Mesendoderm (in vitro differentiated cells): Measurements from ENCODE around the gene LAMA2.

Experiments used
- DNase-seq: peaks from one replicate; pipeline ENCODE4 v3.0.0; 2013
- H2AK5ac ChIP-seq: 2 replicates; pipeline ENCODE4 v1.6.1; 2013; ENCODE audit warnings: low read length, inconsistent platforms
- H2BK120ac ChIP-seq: 2 replicates; pipeline ENCODE4 v1.6.1; 2013; ENCODE audit warnings: low read depth, mild to moderate bottlenecking, low read length, moderate library complexity, mixed read lengths
- H2BK15ac ChIP-seq: replicated peaks from 2 replicates; pipeline ENCODE4 v1.6.1; 2013; ENCODE audit warnings: low read depth, mild to moderate bottlenecking, moderate library complexity
- H2BK5ac ChIP-seq: 2 replicates; pipeline ENCODE4 v1.6.1; 2013; ENCODE audit warnings: low read length, inconsistent platforms
- H3K18ac ChIP-seq: 2 replicates; pipeline ENCODE4 v1.6.1; 2013; ENCODE audit warnings: mild to moderate bottlenecking, low read length, mixed read lengths
- H3K23ac ChIP-seq: one replicate; pipeline ENCODE4 v1.6.1; 2013; ENCODE audit warnings: low read length
- H3K27ac ChIP-seq: 2 replicates; pipeline ENCODE4 v1.5.1; 2013; ENCODE audit warnings: low read depth, mild to moderate bottlenecking, inconsistent platforms, low read length, moderate library complexity
- H3K27me3 ChIP-seq: 2 replicates; pipeline ENCODE4 v1.6.1; 2013; ENCODE audit warnings: low read length, control low read depth, mild to moderate bottlenecking, inconsistent platforms; ENCODE audit not compliant: insufficient read depth, poor library complexity
- H3K36me3 ChIP-seq: 2 replicates; pipeline ENCODE4 v1.6.1; 2013; ENCODE audit warnings: low read length, inconsistent platforms; ENCODE audit not compliant: control insufficient read depth, insufficient read depth
- H3K4ac ChIP-seq: one replicate; pipeline ENCODE4 v1.6.1; 2013; ENCODE audit warnings: low read depth, mild to moderate bottlenecking, low read length, moderate library complexity
- H3K4me1 ChIP-seq: 2 replicates; pipeline ENCODE4 v1.6.1; 2013; ENCODE audit warnings: low read depth, low read length, inconsistent platforms; ENCODE audit not compliant: control insufficient read depth
- H3K4me2 ChIP-seq: 2 replicates; pipeline ENCODE4 v1.6.1; 2013; ENCODE audit warnings: low read length
- H3K4me3 ChIP-seq: 2 replicates; pipeline ENCODE4 v1.5.1; 2013; ENCODE audit warnings: mild to moderate bottlenecking, low read length
- H3K56ac ChIP-seq: one replicate; pipeline ENCODE4 v1.6.1; 2013; ENCODE audit warnings: low read length
- H3K79me1 ChIP-seq: 2 replicates; pipeline ENCODE4 v1.6.1; 2013; ENCODE audit warnings: low read length, inconsistent platforms
- H3K79me2 ChIP-seq: 2 replicates; pipeline ENCODE4 v1.6.1; 2013; ENCODE audit warnings: mild to moderate bottlenecking, low read length; ENCODE audit not compliant: control insufficient read depth, insufficient read depth
- H3K9ac ChIP-seq: 2 replicates; pipeline ENCODE4 v1.6.1; 2013; ENCODE audit warnings: low read length, inconsistent platforms
- H4K5ac ChIP-seq: one replicate; pipeline ENCODE4 v1.6.1; 2013; ENCODE audit warnings: low read length
- H4K8ac ChIP-seq: one replicate; pipeline ENCODE4 v1.6.1; 2013; ENCODE audit warnings: low read depth, mild to moderate bottlenecking, control low read depth, low read length, moderate library complexity
- WGBS: extraction: QIAGEN DNeasy Blood & Tissue Kit; methylation state at CpG from one replicate; pipeline ENCODE4 v1.1.7; 2013; ENCODE audit warnings: low lambda C conversion rate, missing lambda C conversion rate; ENCODE audit not compliant: insufficient coverage; ENCODE audit errors: extremely low coverage; 5-methylcytosine and 5-hydroxymethylcytosine counted together

The LAMA2 gene

DNA sequence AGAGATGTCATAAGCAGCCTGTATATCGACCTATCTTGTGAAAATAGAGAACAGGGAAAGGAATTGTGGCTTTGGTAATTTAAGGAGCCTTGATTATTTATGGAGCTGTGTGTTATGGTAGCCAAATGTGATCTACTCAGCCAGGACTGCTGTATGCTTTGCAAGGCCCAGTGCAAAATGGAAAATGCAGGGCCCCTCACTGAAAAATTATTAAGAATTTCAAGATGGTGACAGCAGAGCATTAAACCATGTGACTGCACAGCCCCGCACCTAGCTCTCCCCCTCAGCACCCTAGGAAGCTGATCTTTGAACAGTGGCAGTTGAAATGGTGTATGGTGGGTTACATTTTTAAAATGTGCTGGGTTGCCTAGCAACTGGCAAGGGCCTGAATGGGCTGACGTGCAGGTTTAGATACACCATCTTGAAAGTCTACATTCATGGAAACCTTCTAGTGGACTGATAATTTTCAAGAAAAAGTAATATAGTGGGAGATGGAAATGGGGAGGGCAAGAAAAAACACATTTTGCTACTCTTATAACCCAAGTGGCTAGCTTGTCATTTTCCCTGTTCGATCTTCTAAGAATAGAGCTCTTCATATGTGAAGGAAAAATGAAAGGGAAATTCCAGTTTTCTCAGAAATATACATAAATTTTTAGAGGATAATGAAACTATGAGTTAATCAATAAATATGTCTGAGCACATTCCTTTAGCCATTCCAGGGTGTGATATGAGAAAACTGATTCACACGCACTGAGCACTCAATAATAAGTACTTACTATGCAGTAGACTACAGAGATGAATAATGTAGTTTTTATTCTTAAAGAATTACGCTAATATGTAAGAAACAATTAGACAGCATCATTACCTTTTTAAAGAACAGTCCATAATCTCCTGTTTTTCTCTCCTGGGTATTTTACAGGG is 619.1 kb downstream of the LAMA2 start:
- H3K36me3 ChIP-seq = no peaks in the 10 kb centered on the region
- no peak overlapping the region for H3K27ac ChIP-seq
- H3K79me2 ChIP-seq = no peaks in the 10 kb centered on the region
- H3K4me1 ChIP-seq = no peaks in the 10 kb centered on the region
- no CpG with 5 or more reads among the region's 6 CpGs for WGBS
- H3K9ac ChIP-seq = no peak overlapping the region
- no peak overlapping the region for H3K18ac ChIP-seq
- no peak overlapping the region for H3K4me3 ChIP-seq
- no peaks in the 10 kb centered on the region for H3K79me1 ChIP-seq
- no peak overlapping the region for H3K56ac ChIP-seq
- H2BK120ac ChIP-seq = no peak overlapping the region
- no peak overlapping the region for H2BK15ac ChIP-seq
- H2AK5ac ChIP-seq = no peak overlapping the region
- no peak overlapping the region for H3K4me2 ChIP-seq
- H3K27me3 ChIP-seq = no peaks in the 10 kb centered on the region
- no peak overlapping the region for H4K8ac ChIP-seq
- no peak overlapping the region for H2BK5ac ChIP-seq
- H4K5ac ChIP-seq = no peak overlapping the region
- no peak overlapping the region for H3K23ac ChIP-seq
- no peak for DNase-seq
- no peak overlapping the region for H3K4ac ChIP-seq

DNA sequence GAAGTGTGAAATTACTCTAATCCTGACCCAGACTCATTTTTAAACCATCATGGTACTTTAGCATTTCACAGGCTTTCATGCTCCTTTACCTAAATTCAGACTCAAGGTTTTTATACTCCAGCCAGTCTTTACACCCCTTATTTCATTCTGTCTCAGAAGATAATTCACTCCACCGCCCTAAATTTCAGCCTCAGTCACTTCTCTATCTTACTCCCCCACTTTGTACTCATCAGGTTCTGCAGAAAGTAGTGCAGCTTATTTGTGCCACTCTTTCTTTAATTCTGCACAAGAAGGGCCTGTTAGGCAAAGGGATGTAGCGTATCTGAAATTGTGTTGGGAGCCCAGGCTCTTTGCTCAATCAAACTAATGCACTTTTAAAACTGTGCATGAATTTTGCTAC is 621.5 kb downstream of the LAMA2 start:
- no peak overlapping the region for H3K56ac ChIP-seq
- H3K4me2 ChIP-seq = no peak overlapping the region
- no peak overlapping the region for H4K5ac ChIP-seq
- H2BK5ac ChIP-seq = no peak overlapping the region
- no peaks in the 10 kb centered on the region for H3K79me2 ChIP-seq
- no peak overlapping the region for H3K27ac ChIP-seq
- DNase-seq = no peak
- H2BK120ac ChIP-seq = no peak overlapping the region
- H4K8ac ChIP-seq = no peak overlapping the region
- H3K36me3 ChIP-seq = no peaks in the 10 kb centered on the region
- H3K23ac ChIP-seq = no peak overlapping the region
- no peaks in the 10 kb centered on the region for H3K79me1 ChIP-seq
- no peaks in the 10 kb centered on the region for H3K27me3 ChIP-seq
- no peak overlapping the region for H3K18ac ChIP-seq
- WGBS = no CpG with 5 or more reads among the region's 2 CpGs
- no peak overlapping the region for H3K4ac ChIP-seq
- H2AK5ac ChIP-seq = no peak overlapping the region
- H3K9ac ChIP-seq = no peak overlapping the region
- no peak overlapping the region for H2BK15ac ChIP-seq
- H3K4me3 ChIP-seq = no peak overlapping the region
- no peaks in the 10 kb centered on the region for H3K4me1 ChIP-seq

DNA sequence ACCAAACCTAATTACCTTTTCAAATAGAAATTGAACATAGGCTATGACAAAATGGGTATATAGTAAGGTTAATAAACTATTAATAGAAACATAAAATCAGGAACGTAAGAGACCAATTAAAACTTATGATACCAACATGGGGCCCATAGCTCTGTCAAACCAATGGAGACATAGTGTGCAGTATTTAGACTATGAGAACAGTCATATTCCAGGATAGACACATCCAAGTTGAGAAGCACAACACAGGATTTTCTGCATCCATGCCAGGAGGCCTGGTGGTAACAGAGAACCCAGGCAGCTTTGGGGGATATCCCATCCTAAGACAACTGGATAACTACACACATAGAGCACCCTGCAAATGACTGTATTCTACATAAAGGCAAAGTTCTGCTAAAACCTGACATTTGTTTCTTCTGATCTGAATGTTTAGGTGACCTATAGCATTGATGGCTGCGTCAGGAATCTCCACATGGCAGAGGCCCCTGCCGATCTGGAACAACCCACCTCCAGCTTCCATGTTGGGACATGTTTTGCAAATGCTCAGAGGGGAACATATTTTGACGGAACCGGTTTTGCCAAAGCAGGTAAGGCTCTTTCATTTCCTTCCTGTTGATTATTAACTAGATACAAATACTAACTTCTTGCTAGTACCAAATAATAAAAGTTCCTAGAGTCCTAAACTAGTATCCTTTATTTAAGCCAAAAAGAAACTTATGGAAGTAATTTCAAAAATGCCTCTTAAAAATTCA is 624.3 kb downstream of the LAMA2 start:
- H4K5ac ChIP-seq = no peak overlapping the region
- no peak overlapping the region for H2BK120ac ChIP-seq
- H3K23ac ChIP-seq = no peak overlapping the region
- H2BK5ac ChIP-seq = no peak overlapping the region
- no peaks in the 10 kb centered on the region for H3K79me1 ChIP-seq
- no CpG with 5 or more reads among the region's 5 CpGs for WGBS
- no peaks in the 10 kb centered on the region for H3K4me1 ChIP-seq
- no peaks in the 10 kb centered on the region for H3K27me3 ChIP-seq
- no peak overlapping the region for H3K4ac ChIP-seq
- no peak overlapping the region for H2BK15ac ChIP-seq
- no peak for DNase-seq
- H3K79me2 ChIP-seq = no peaks in the 10 kb centered on the region
- no peak overlapping the region for H2AK5ac ChIP-seq
- no peak overlapping the region for H3K56ac ChIP-seq
- peak overlapping the region; percentile 28 for H3K18ac ChIP-seq
- H3K4me3 ChIP-seq = no peak overlapping the region
- no peak overlapping the region for H4K8ac ChIP-seq
- no peaks in the 10 kb centered on the region for H3K36me3 ChIP-seq
- H3K9ac ChIP-seq = no peak overlapping the region
- no peak overlapping the region for H3K4me2 ChIP-seq
- H3K27ac ChIP-seq = no peak overlapping the region

DNA sequence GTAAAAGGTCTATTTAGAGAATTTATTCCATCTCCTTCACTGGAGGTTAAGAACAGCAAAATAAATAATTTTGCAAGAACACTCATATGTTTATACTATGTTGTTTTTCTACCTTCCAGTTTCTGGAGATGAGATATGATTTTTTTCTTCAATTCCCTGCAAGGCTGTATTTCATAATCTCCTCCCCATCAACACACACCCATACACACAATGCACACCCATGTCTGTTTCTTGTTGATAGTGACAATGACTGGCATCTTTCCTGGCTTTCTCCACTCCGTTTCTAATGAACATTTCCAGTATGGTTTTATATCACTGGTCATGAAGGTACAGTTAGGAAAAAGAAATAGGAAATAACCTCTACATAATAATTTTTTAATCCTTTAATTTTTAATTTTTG is 624.9 kb downstream of the LAMA2 start:
- no CpG with 5 or more reads among the region's 1 CpG for WGBS
- DNase-seq = no peak

DNA sequence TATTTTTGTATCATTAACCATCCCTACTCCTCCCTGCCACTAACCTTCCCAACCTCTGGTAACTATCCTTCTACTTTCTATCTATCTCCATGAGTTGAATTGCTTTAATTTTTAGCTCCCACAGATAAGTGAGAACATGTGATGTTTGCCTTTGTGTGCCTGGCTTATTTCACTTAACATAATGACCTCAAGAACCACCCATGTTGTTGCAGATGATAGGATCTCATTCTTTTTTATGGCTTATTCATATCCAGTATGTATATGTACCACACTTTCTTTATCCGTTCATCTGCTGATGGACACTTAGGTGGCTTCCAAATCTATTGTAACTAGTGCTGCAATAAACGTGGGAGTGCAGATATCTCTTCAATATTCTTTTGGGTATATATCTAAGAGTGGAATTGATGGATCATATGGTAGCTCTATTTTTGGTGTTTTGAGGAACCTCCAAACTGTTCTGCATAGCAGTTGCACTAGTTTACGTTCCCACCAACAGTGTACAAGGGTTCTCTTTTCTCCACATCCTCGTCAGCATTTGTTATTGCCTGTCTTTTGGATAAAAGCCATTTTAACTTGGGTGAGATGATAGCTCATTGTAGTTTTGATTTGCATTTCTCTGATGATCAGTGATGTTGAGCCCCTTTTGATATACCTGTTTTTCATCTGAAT is 625.7 kb downstream of the LAMA2 start:
- no peak for DNase-seq

More for the DNA sequence above, 624.9 kb downstream of the LAMA2 start:
- Histone ChIP-seq H4K8ac (no peak overlapping the region), H2AK5ac (no peak overlapping the region), H2BK5ac (no peak overlapping the region), H2BK15ac (no peak overlapping the region), H3K9ac (no peak overlapping the region), H3K56ac (no peak overlapping the region), H3K18ac (no peak overlapping the region), H3K4me2 (no peak overlapping the region), H3K4me1 (no peaks in the 10 kb centered on the region), H3K27me3 (no peaks in the 10 kb centered on the region), H2BK120ac (no peak overlapping the region), H3K4ac (no peak overlapping the region), H3K4me3 (no peak overlapping the region), H4K5ac (no peak overlapping the region), H3K23ac (no peak overlapping the region), H3K27ac (no peak overlapping the region), H3K79me1 (no peaks in the 10 kb centered on the region), H3K36me3 (no peaks in the 10 kb centered on the region), H3K79me2 (no peaks in the 10 kb centered on the region)

More for the DNA sequence above, 625.7 kb downstream of the LAMA2 start:
- Histone ChIP-seq H2BK5ac (no peak overlapping the region), H2AK5ac (no peak overlapping the region), H3K18ac (no peak overlapping the region), H3K9ac (no peak overlapping the region), H3K56ac (no peak overlapping the region), H2BK15ac (no peak overlapping the region), H3K79me2 (no peaks in the 10 kb centered on the region), H3K23ac (no peak overlapping the region), H4K8ac (no peak overlapping the region), H3K27ac (no peak overlapping the region), H2BK120ac (no peak overlapping the region), H4K5ac (no peak overlapping the region), H3K79me1 (no peaks in the 10 kb centered on the region), H3K27me3 (no peaks in the 10 kb centered on the region), H3K4me1 (no peaks in the 10 kb centered on the region), H3K36me3 (no peaks in the 10 kb centered on the region), H3K4me2 (no peak overlapping the region), H3K4me3 (no peak overlapping the region), H3K4ac (no peak overlapping the region)
- whole genome bisulfite sequencing = no CpG with 5 or more reads among the region's 4 CpGs
